Uterus (tissue), 4 donors: ENCODE data around the gene ZFP69B. TPM values are rescaled to one million over a fixed set of nuclear protein-coding genes. Genes with fewer than 3 reads are reported as not detected.
A peak's percentile ranks its signal among the peaks of the same experiment; 100 is the strongest.
"Not testable (repeated sequence)": the region's sequence is repeated elsewhere in the genome, so short reads cannot be mapped to it uniquely, and the experiment has no call there.

Experiments
- DNase-seq, 2 donors: peaks; one replicate each; pipeline ENCODE4 v3.0.0-alpha.2; 2019 to 2020
- H3K27ac ChIP-seq, 2 donors: fragments of 200-600 bp; sonication (generic); 1 replicate in 1 of 2; 2 replicates in 1 of 2; pipeline ENCODE4 v1.5.1; 2016 to 2018
- H3K27me3 ChIP-seq, 2 donors: fragments of 200-600 bp; sonication (generic); one replicate each; pipeline ENCODE4 v1.5.1; 2018 to 2019; ENCODE audit warnings: control low read depth in 1 of 2
- H3K36me3 ChIP-seq, 2 donors: fragments of 200-600 bp; sonication (generic); one replicate each; pipeline ENCODE4 v1.5.1; 2019; ENCODE audit warnings: control low read depth in 1 of 2
- H3K4me1 ChIP-seq, 2 donors: fragments of 200-600 bp; sonication (generic); one replicate each; pipeline ENCODE4 v1.5.1; 2018 to 2019; ENCODE audit warnings: control low read depth in 1 of 2
- H3K4me3 ChIP-seq, 2 donors: fragments of 200-600 bp; sonication (generic); 1 replicate in 1 of 2; 2 replicates in 1 of 2; pipeline ENCODE4 v1.5.1; 2018 to 2019; ENCODE audit warnings: mild to moderate bottlenecking in 1 of 2
- H3K9me3 ChIP-seq, 2 donors: fragments of 200-600 bp; sonication (generic); one replicate each; pipeline ENCODE4 v1.5.1; 2019; ENCODE audit warnings: control low read depth in 1 of 2
- POLR2A ChIP-seq, 2 donors: fragments of 450-650 bp; IDR thresholded peaks; one replicate each; pipeline ENCODE4 v1.6.1; 2016; ENCODE audit warnings: antibody characterized with exemption in 2 of 2, mild to moderate bottlenecking in 1 of 2, moderate library complexity in 1 of 2
- intact Hi-C: fragments of 100-400 bp; cut with DNase I; formaldehyde crosslinking; loops from one replicate; pipeline ENCODE4 v1.15.1; 2023; ENCODE audit warnings: low total_unique reads
- total RNA-seq, 4 donors: library from RNA; depleted of rRNA in 3 of 4; stranded (reverse); fragments of >200 nt in 3 of 4; gene quantifications; one replicate each; pipeline versions ENCODE4 v1.1.0 to v1.2.4, GENCODE V29; 2014 to 2023
- TF ChIP-seq, protein P1 (sequence below), 4 experiments: fragments of 200-600 bp in 2 of 4; fragments of 450-650 bp in 2 of 4; sonication (generic) in 2 of 4; IDR thresholded peaks; one replicate each; pipeline ENCODE4 v1.5.1; 2016 to 2019; ENCODE audit warnings: antibody characterized with exemption in 4 of 4, mild to moderate bottlenecking in 2 of 4, moderate library complexity in 1 of 4
- donor health status: DM: yes; HTN: yes; CAD: no.

Gene ZFP69B
- total RNA-seq, 4 donors from 2014 or later, result 0.88 to 7.7 (median 1.0) TPM; not detected in 1

GRCh38 chr1:40477678-40478053 is 27.4 kb downstream of the ZFP69B start:
- no peaks in the 10 kb centered on the region for H3K4me1 ChIP-seq
- intact Hi-C loops, result no loop called here
- H3K27me3 ChIP-seq, result no peaks in the 10 kb centered on the region
- H3K36me3 ChIP-seq, result no peaks in the 10 kb centered on the region
- peak overlapping the region; percentile 15 to 64 for H3K27ac ChIP-seq
- DNase-seq, result peak in 1 of 2 donors; percentile 16
- H3K4me3 ChIP-seq, result peak overlapping the region; percentile 61 to 65
- peaks cover 0 to 3% of the 10 kb centered on the region in 2 donors for H3K9me3 ChIP-seq
- no peak for TF ChIP-seq POLR2A (IDR thresholded peaks at IDR 0.05)
- TF ChIP-seq, protein P1, sequence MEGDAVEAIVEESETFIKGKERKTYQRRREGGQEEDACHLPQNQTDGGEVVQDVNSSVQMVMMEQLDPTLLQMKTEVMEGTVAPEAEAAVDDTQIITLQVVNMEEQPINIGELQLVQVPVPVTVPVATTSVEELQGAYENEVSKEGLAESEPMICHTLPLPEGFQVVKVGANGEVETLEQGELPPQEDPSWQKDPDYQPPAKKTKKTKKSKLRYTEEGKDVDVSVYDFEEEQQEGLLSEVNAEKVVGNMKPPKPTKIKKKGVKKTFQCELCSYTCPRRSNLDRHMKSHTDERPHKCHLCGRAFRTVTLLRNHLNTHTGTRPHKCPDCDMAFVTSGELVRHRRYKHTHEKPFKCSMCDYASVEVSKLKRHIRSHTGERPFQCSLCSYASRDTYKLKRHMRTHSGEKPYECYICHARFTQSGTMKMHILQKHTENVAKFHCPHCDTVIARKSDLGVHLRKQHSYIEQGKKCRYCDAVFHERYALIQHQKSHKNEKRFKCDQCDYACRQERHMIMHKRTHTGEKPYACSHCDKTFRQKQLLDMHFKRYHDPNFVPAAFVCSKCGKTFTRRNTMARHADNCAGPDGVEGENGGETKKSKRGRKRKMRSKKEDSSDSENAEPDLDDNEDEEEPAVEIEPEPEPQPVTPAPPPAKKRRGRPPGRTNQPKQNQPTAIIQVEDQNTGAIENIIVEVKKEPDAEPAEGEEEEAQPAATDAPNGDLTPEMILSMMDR (IDR thresholded peaks at IDR 0.05), result no peak

- no peaks in the 10 kb centered on the region for H3K36me3 ChIP-seq
- H3K4me1 ChIP-seq, result no peaks in the 10 kb centered on the region
- TF ChIP-seq, protein P1 (IDR thresholded peaks at IDR 0.05), result no peak
- no peak for TF ChIP-seq POLR2A (IDR thresholded peaks at IDR 0.05)
- H3K4me3 ChIP-seq, result peak overlapping the region in 1 of 2 donors; percentile 65
- H3K9me3 ChIP-seq, result peaks cover 0 to 3% of the 10 kb centered on the region in 2 donors
- DNase-seq, result no peak
- H3K27me3 ChIP-seq, result no peaks in the 10 kb centered on the region
- intact Hi-C loops, result no loop called here
- H3K27ac ChIP-seq, result no peak overlapping the region
Observed at GRCh38 chr1:40478276-40478675, 28.0 kb downstream of the ZFP69B start.

GRCh38 chr1:40479156-40479555 is 28.9 kb downstream of the ZFP69B start:
- H3K4me1 ChIP-seq, result no peaks in the 10 kb centered on the region
- H3K9me3 ChIP-seq, result peaks cover 0 to 3% of the 10 kb centered on the region in 2 donors

DNA sequence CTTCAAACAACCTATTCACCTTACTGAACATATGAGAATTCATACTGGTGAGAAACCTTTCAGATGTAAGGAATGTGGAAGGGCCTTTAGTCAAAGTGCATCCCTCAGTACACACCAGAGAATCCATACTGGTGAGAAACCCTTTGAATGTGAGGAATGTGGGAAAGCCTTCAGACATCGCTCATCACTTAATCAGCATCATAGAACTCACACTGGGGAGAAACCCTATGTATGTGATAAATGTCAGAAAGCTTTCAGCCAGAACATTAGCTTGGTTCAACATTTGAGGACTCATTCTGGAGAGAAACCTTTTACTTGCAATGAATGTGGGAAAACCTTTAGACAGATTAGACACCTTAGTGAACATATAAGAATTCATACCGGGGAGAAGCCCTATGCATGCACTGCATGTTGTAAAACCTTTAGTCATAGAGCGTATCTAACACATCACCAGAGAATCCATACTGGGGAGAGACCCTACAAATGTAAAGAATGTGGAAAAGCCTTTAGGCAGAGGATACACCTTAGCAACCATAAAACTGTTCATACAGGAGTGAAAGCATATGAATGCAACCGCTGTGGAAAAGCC is 45.1 kb downstream of the ZFP69B start:
- H3K9me3 ChIP-seq, result peaks cover 0 to 48% of the 10 kb centered on the region in 2 donors
- intact Hi-C loops, result no loop called here
- H3K36me3 ChIP-seq, result peaks cover 0 to 3% of the 10 kb centered on the region in 2 donors

More at GRCh38 chr1:40479156-40479555, 28.9 kb downstream of the ZFP69B start:
- intact Hi-C loops, result no loop called here
- Histone ChIP-seq H3K27ac (no peak overlapping the region), H3K27me3 (no peaks in the 10 kb centered on the region), H3K36me3 (no peaks in the 10 kb centered on the region), H3K4me3 (no peak overlapping the region)
- DNase-seq, result no peak
- TF ChIP-seq, protein P1 (IDR thresholded peaks at IDR 0.05), result no peak
- no peak for TF ChIP-seq POLR2A (IDR thresholded peaks at IDR 0.05)

GRCh38 chr1:40502651-40503050 is 52.4 kb downstream of the ZFP69B start:
- H3K36me3 ChIP-seq, H3K27me3 ChIP-seq, DNase-seq, H3K4me3 ChIP-seq, intact Hi-C loops, H3K4me1 ChIP-seq, H3K27ac ChIP-seq: not testable (repeated sequence)
- peaks cover 0 to 19% of the 10 kb centered on the region in 2 donors for H3K9me3 ChIP-seq

More for the DNA sequence above, 45.1 kb downstream of the ZFP69B start:
- no peak overlapping the region for H3K4me3 ChIP-seq
- TF ChIP-seq, protein P1 (IDR thresholded peaks at IDR 0.05), result no peak
- TF ChIP-seq POLR2A (IDR thresholded peaks at IDR 0.05), result no peak
- no peaks in the 10 kb centered on the region for H3K4me1 ChIP-seq
- H3K27ac ChIP-seq, result no peak overlapping the region
- no peaks in the 10 kb centered on the region for H3K27me3 ChIP-seq
- DNase-seq, result no peak
